Esophagus muscularis mucosa (tissue), 3 donors: ENCODE results near the gene LILRB2.

Source experiments
- POLR2A ChIP-seq: fragments of 450-650 bp; IDR thresholded peaks from one replicate; pipeline ENCODE4 v1.6.1; 2017; ENCODE audit warnings: antibody characterized with exemption, moderate library complexity, mild to moderate bottlenecking, low read depth
- TF ChIP-seq, protein P1 (sequence below), 3 experiments: fragments of 200-600 bp in 2 of 3; fragments of 450-650 bp in 1 of 3; sonication (generic) in 2 of 3; IDR thresholded peaks; one replicate each; pipeline ENCODE4 v1.5.1; 2017 to 2019; ENCODE audit warnings: antibody characterized with exemption in 3 of 3, mild to moderate bottlenecking in 2 of 3, moderate library complexity in 1 of 3

DNA sequence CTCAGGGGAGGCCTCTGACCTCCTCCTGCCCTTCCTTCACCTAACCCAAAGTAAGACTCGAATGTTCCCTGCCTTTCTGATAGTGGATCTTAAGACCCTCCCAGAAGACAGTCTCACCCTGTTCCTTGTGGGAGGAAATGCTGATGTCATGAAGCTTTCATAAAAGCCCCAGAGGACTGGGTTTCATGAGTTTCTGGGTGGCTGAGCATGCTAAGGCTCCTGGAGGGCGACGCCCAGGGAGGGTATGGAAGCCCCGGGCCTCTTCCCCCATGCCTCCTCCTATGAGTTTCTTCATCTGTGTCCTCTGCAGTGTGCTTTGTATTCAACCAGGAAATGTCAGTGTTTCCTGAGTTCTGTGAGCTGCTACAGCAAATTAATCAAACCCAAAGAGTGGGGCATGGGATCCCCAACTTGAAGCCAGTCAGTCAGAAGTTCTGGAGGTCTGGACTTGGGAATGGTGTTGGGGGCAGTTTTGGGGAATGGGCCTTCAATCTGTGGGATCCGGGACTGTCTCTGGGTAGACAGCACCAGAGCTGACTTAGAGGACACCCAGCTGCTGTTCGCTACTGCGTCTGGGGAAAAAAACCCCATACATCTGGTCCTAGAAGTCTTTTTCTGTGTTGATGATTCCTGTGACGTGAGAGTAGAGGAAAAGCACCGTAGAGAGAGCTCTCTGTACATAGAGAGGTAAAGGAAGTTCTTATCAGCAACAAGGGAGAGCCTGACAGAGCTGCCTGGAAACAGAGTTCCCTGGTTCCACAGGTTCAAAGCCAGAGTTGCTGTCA, 2.0 kb upstream of the LILRB2 start:
- TF ChIP-seq, protein P1, sequence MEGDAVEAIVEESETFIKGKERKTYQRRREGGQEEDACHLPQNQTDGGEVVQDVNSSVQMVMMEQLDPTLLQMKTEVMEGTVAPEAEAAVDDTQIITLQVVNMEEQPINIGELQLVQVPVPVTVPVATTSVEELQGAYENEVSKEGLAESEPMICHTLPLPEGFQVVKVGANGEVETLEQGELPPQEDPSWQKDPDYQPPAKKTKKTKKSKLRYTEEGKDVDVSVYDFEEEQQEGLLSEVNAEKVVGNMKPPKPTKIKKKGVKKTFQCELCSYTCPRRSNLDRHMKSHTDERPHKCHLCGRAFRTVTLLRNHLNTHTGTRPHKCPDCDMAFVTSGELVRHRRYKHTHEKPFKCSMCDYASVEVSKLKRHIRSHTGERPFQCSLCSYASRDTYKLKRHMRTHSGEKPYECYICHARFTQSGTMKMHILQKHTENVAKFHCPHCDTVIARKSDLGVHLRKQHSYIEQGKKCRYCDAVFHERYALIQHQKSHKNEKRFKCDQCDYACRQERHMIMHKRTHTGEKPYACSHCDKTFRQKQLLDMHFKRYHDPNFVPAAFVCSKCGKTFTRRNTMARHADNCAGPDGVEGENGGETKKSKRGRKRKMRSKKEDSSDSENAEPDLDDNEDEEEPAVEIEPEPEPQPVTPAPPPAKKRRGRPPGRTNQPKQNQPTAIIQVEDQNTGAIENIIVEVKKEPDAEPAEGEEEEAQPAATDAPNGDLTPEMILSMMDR (IDR thresholded peaks at IDR 0.05) = no peak
- no peak for TF ChIP-seq POLR2A
